ENCODE data around the gene CTTNBP2NL. TPM values are rescaled to one million over a fixed set of nuclear protein-coding genes. Genes with fewer than 3 reads are reported as not detected.
"Not testable (repeated sequence)": the region's sequence is repeated elsewhere in the genome, so short reads cannot be mapped to it uniquely, and the experiment has no call there.

The CTTNBP2NL gene
- total RNA-seq, 1 experiment from 2014 or later = 32.2 TPM

GRCh38 chr1:112399456-112399855, 3.4 kb downstream of the CTTNBP2NL start:
- Histone ChIP-seq H4K20me1 (ENCODE audit: insufficient read depth) (peaks cover 23% of the 10 kb centered on the region), H3K9me2 (ENCODE audit: insufficient read depth) (no peaks in the 10 kb centered on the region), H3F3A (ENCODE audit: insufficient read depth, low read depth) (peaks cover 11% of the 10 kb centered on the region), H3K4me1 (replicated peaks; ENCODE audit: insufficient read depth) (peaks cover 28% of the 10 kb centered on the region), H3K27ac (no peak overlapping the region), H3K27me3 (ENCODE audit: insufficient read depth, low read depth) (no peaks in the 10 kb centered on the region), H3K9me3 (ENCODE audit: insufficient read depth, low read depth) (no peaks in the 10 kb centered on the region), H3K79me2 (ENCODE audit: low read depth) (peaks cover 88% of the 10 kb centered on the region), H3K4me3 (no peak overlapping the region), H2AFZ (no peak overlapping the region), H3K36me3 (ENCODE audit: low read depth) (peaks cover 22% of the 10 kb centered on the region; the same call in 1 of the 2 replicates), H3K4me2 (no peak overlapping the region)
- ChIA-PET CTCF (interaction anchor here (1.2 kb wide), 1 partner anchor 14 kb away, joined by 4 read pairs; no protein-coding TSS in a partner anchor), POLR2A (ENCODE audit: unreplicated experiment) (no interaction called here)
- DNase-seq = no peak
- no TSS peak for BruUV-seq (replicated peaks)
- intact Hi-C loops (cut with micrococcal nuclease; ENCODE audit: unreplicated experiment) = no loop called here
- no peak for TF ChIP-seq CTCF (conservative IDR thresholded peaks at IDR 0.05)
- no peak for TF ChIP-seq EZH2 (IDR thresholded peaks at IDR 0.05; ENCODE audit: low read depth)

GRCh38 chr1:112400706-112401105, 4.7 kb downstream of the CTTNBP2NL start:
- CTCF ChIA-PET = interaction anchor here (0.6 to 1.1 kb wide), 2 partner anchors 10 to 249 kb away, joined by 3 to 4 read pairs; no protein-coding TSS in a partner anchor
- POLR2A ChIA-PET (ENCODE audit: unreplicated experiment); BruUV-seq (replicated peaks); H3K27ac ChIP-seq; H3K27me3 ChIP-seq (ENCODE audit: insufficient read depth, low read depth); H3K9me2 ChIP-seq (ENCODE audit: insufficient read depth); H3K4me2 ChIP-seq; DNase-seq; H2AFZ ChIP-seq; H3K4me3 ChIP-seq; intact Hi-C loops (cut with micrococcal nuclease; ENCODE audit: unreplicated experiment); H3K9me3 ChIP-seq (ENCODE audit: insufficient read depth, low read depth); H3F3A ChIP-seq (ENCODE audit: insufficient read depth, low read depth): not testable (repeated sequence)
- Histone ChIP-seq H3K79me2 (ENCODE audit: low read depth) (peaks cover 95% of the 10 kb centered on the region), H3K36me3 (ENCODE audit: low read depth) (peaks cover 24% of the 10 kb centered on the region; the same call in 1 of the 2 replicates), H3K4me1 (replicated peaks; ENCODE audit: insufficient read depth) (peaks cover 17% of the 10 kb centered on the region), H4K20me1 (ENCODE audit: insufficient read depth) (peaks cover 29% of the 10 kb centered on the region)

- no peak overlapping the region for H3K4me2 ChIP-seq
Measured at GRCh38 chr1:112402682-112403643, 6.9 kb downstream of the CTTNBP2NL start.

More at GRCh38 chr1:112402682-112403643, 6.9 kb downstream of the CTTNBP2NL start:
- intact Hi-C loops (cut with micrococcal nuclease; ENCODE audit: unreplicated experiment) = no loop called here
- H3K4me3 ChIP-seq = no peak overlapping the region
- H3K27ac ChIP-seq = no peak overlapping the region
- H3K79me2 ChIP-seq (ENCODE audit: low read depth) = peaks cover 95% of the 10 kb centered on the region
- no peak for TF ChIP-seq EZH2 (IDR thresholded peaks at IDR 0.05; ENCODE audit: low read depth)
- TF ChIP-seq CTCF (conservative IDR thresholded peaks at IDR 0.05) = no peak
- DNase-seq = no peak
- ChIA-PET CTCF (no interaction called here), POLR2A (ENCODE audit: unreplicated experiment) (no interaction called here)
- no peak overlapping the region for H2AFZ ChIP-seq
- H3K9me2 ChIP-seq (ENCODE audit: insufficient read depth) = no peaks in the 10 kb centered on the region
- peaks cover 5% of the 10 kb centered on the region for H3K4me1 ChIP-seq (replicated peaks; ENCODE audit: insufficient read depth)
- peaks cover 24% of the 10 kb centered on the region; the same call in 1 of the 2 replicates for H3K36me3 ChIP-seq (ENCODE audit: low read depth)
- no peaks in the 10 kb centered on the region; the same call in 1 of the 2 replicates for H3F3A ChIP-seq (ENCODE audit: insufficient read depth, low read depth)
- peaks cover 50% of the 10 kb centered on the region for H4K20me1 ChIP-seq (ENCODE audit: insufficient read depth)
- BruUV-seq (replicated peaks) = no TSS peak
- no peaks in the 10 kb centered on the region for H3K27me3 ChIP-seq (ENCODE audit: insufficient read depth, low read depth)
- H3K9me3 ChIP-seq (ENCODE audit: insufficient read depth, low read depth) = no peaks in the 10 kb centered on the region

Measured in PC-9 (cell line).